Hepatocyte (in vitro differentiated cells): ENCODE data around the gene NSMCE1.

ENCODE experiments used
- CTCF ChIP-seq: fragments of 200-600 bp; sonication (generic); IDR thresholded peaks from 2 replicates; pipeline ENCODE4 v1.5.1; 2016; ENCODE audit warnings: antibody characterized with exemption, mild to moderate bottlenecking; ENCODE audit not compliant: poor library complexity
- EZH2 ChIP-seq: fragments of 200-600 bp; sonication (generic); IDR thresholded peaks from 2 replicates; pipeline ENCODE4 v1.6.1; 2016; ENCODE audit warnings: antibody characterized with exemption, mild to moderate bottlenecking, borderline replicate concordance
- EZH2phosphoT487 ChIP-seq: fragments of 200-600 bp; sonication (generic); IDR thresholded peaks from one replicate; pipeline ENCODE4 v1.6.1; 2018; ENCODE audit warnings: antibody characterized with exemption, mild to moderate bottlenecking, low read depth, moderate library complexity; ENCODE audit not compliant: unreplicated experiment, severe bottlenecking

DNA sequence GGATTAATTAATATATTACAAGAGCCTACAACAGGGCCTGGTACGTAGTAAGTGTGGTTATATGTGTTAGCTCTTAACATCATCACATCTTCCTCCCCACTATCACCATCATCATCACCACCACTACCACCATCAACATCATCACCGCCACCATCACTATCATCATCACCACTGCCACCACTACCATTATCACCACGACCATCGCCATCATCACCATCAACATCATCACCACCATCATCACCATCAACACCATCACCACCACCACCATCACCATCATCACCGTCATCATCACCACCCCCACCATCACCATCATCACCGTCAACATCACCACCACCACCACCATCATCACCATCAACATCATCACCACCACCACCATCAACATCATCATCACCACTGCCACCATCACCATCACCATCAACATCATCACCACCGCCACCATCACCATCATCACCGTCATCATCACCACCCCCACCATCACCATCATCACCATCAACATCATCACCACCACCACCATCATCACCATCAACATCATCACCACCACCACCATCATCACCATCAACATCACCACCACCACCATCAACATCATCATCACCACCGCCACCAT, 37.4 kb upstream of the NSMCE1 start:
- no peak for TF ChIP-seq CTCF
- no peak for TF ChIP-seq EZH2
- TF ChIP-seq EZH2phosphoT487 = no peak
